ENCODE results near the gene DNAJA1.

The DNAJA1 gene

DNA sequence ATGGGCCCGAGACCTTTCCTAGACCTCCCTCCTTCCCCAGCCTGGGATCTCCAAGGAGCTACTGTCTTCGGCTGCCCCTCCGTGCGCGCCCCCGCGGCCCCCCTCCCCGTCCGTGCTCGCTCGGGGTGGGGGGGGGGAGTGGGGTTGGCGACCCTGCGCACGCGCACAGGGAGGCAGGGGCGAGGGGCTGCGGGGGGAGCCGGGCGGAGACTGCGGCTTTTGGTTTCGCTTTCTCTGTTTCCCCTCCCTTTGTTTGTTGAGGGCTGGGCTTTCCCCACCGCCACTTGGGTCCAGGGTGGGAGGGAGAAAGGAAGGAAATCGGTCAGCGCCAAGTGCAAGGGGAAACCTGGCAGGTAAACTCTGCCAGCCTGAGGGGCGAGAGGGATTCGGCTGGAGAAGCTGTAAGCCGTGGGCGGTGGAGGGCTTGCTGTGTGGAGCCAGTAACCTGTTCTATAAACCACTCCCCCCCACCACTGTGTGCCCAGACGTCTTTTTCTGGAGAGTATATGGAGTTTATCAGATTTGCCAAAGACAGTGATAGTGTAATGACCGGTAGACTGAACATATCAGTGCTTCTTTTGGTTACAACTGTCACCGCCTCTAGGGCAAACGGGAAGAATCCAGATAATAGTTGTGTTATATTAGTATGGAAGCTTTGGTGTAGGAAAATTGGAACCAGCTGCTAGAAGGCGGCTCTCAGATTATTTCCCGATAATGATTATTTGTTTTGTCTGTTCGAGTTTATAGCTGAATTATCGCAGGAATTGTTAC, 684 bp downstream of the DNAJA1 start:
- in situ Hi-C loops (cut with MboI; ENCODE audit: low sequenced_read_pairs), result no loop called here

GRCh38 chr9:33029231-33029786, 4.2 kb downstream of the DNAJA1 start:
- in situ Hi-C loops (cut with MboI; ENCODE audit: low sequenced_read_pairs), result no loop called here

- in situ Hi-C loops (cut with MboI; ENCODE audit: low sequenced_read_pairs), result no loop called here
These were observed 5.2 kb downstream of the DNAJA1 start for GRCh38 chr9:33030285-33030684.

DNA sequence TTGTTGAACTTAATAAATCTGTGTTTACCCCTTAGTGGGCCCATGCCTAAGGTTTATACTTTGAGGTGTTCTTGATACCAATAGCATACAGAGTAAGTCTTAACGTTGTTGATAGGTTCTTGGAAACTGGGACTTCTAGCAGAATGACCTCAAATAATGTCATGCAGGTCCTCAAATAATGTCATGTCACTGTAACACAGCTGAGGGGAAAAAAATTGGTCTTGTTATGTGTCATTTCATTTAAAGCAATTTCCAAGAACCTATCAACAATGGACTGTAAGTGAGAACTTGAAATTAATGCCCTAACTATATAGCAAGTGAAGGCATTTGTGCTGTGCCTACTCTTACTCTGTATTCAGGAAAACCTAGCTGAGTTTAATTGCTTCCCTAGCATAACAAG, 7.2 kb downstream of the DNAJA1 start:
- in situ Hi-C loops (cut with MboI; ENCODE audit: low sequenced_read_pairs), result no loop called here

- in situ Hi-C loops (cut with MboI; ENCODE audit: low sequenced_read_pairs), result no loop called here
These were observed 7.8 kb downstream of the DNAJA1 start for GRCh38 chr9:33032865-33033264.

GRCh38 chr9:33040792-33041431, 15.8 kb downstream of the DNAJA1 start:
- in situ Hi-C loops (cut with MboI; ENCODE audit: low sequenced_read_pairs), result no loop called here

DNA sequence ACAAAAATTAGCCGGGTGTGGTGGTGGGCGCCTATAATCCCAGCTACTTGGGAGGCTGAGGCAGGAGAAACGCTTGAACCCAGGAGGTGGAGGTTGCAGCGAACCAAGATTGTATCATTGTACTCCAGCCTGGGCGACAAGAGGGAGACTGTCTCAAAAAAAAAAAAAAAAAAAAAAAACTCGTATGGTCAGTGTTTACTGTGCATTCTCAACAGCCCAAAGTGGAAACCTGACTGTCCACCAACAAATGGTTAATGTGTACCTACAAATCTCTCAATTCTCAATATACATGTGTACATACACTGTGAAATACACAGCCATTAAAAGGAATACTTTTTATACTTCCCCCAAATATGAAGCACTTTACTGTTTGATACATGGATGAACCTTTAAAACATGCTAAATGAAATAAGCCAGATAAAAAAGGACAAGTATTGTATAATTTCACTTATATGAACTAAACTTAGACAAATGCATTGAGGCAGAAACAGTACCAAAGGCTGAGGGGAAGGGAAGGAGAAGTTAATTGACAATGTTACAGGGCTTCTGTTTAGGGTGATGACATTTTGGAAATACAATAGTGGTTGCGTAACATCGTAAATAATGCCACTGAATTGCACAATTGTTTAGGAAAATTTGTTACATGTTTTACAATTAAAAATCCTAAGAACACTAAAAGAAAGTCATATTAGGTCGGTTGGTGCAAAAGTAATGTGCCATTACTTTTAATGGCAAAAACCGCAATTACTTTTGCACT, 16.5 kb downstream of the DNAJA1 start:
- in situ Hi-C loops (cut with MboI; ENCODE audit: low sequenced_read_pairs), result no loop called here

DNA sequence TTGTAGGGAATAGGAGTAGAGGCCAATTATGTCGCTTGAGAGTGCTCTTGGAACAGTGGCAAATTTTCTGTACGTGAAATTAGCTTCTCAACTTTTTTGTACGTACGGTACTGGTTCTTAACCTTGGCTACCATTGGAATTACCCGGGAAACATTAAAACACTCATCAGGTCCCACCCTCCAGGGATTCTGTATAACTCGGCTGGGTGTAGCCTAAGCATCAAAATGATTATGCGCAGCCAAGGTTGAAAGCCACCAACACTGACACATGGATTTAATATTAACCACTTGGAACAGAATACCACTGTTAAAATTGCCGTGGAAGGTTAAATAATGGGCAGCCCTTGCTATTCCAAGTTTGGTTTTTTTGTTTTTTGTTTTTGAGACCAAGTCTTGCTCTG, 17.4 kb downstream of the DNAJA1 start:
- in situ Hi-C loops (cut with MboI; ENCODE audit: low sequenced_read_pairs), result no loop called here

- in situ Hi-C loops (cut with MboI; ENCODE audit: low sequenced_read_pairs), result no loop called here
These were observed 18.6 kb downstream of the DNAJA1 start for GRCh38 chr9:33043671-33044070.

- in situ Hi-C loops (cut with MboI; ENCODE audit: low sequenced_read_pairs), result no loop called here
These were observed 19.1 kb downstream of the DNAJA1 start for GRCh38 chr9:33044162-33044673.

GRCh38 chr9:33044677-33045282, 19.7 kb downstream of the DNAJA1 start:
- in situ Hi-C loops (cut with MboI; ENCODE audit: low sequenced_read_pairs), result no loop called here

DNA sequence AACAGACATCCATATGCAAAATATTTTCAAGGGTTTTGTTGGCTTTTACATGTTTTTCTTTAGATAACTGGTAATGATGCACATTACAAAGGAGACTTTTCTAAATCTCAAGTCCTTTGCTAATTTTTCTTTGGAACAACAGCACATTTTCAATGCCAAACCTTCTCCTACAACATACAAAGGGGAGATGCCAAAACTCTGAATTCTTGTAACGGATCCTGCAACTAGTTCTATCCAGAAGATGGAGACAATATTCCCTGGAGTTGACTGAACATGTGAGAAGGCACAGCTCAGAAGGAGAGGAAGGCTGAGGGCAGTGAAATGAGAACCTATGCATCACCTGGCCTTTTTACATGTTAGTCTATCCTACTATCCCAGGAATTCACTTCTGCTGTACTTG, 21.0 kb downstream of the DNAJA1 start:
- in situ Hi-C loops (cut with MboI; ENCODE audit: low sequenced_read_pairs), result no loop called here

- in situ Hi-C loops (cut with MboI; ENCODE audit: low sequenced_read_pairs), result no loop called here
These were observed 23.0 kb downstream of the DNAJA1 start for GRCh38 chr9:33048054-33048465.

- in situ Hi-C loops (cut with MboI; ENCODE audit: low sequenced_read_pairs), result no loop called here
These were observed 24.7 kb downstream of the DNAJA1 start for GRCh38 chr9:33049680-33050361.

DNA sequence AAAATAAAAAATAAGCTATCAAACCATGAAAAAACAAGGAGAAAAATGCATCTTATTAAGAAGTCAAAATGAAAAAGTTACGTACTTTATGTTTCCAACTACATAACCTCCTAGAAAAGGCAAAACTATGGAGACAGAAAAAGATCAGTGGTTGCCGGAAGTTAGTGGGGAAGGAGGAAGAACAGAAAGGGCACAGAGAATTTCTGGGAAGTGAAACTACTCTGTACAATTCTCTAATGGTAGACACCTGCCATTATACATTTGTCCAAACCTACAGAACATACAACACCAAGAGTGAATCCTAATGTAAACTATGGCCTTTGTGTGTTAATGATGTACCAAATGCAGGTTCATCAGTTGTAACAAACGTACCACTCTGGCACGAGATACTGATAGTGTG, 26.1 kb downstream of the DNAJA1 start:
- in situ Hi-C loops (cut with MboI; ENCODE audit: low sequenced_read_pairs), result no loop called here

DNA sequence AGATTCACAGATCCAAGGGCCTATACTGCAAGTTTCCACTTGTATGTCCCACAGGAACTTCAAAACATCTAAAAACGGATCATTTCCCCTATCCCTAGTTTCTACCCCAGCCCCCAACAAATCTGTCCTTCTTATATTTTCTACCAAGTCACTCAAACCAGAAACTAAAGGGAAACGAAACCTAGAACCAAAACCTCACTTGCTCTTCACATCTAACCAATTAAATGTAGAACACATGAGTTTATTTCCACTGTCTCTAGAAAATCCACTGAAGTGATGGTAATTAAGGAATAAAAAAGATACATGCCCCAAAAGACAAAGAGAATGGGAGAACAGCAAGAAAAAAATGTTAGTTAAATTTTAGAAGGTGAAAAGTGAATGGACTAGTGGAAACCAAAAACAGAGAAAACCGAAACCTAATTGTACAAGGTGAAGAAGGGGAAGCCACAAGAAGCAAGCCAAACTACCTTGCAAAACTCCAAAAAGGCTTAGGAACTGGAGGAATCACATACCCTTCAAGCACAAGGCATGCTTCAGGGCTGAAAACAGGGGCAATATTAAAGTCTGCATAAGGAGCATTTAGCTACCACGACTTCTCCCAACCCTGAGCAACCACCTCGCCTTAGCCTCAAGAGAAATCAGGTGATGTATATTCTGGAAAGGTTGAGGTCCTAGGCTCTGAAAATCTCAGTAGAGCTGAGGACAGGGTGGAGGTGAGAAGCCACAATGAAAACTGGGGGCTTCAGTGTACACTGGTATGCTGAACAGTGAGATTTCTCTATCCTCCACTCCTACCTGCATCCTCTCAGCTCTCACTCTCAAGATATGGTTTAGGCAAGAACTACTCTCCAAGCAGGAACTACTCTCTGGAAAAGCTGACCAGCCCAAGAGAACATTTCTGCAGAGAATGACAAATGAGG, 40.3 kb downstream of the DNAJA1 start:
- in situ Hi-C loops (cut with MboI; ENCODE audit: low sequenced_read_pairs), result no loop called here

DNA sequence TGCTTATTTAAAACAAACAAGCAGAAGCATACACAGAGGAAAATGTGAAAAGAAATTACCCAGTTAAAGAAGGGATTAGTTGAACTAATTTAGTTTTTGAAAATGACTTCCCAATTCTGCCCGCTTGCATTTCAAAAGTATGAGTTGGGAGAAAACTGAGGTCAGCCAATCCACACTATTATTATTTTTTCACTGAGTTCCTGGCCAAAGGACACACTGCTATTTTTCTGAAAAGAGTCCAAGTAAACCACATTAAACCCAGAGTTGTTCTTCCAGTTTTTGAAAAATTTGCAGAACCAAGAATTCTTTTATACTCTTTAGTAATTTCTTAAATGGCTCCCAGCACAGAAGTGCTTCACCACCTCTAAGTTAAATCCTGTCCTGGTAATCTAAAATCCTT, 43.9 kb downstream of the DNAJA1 start:
- in situ Hi-C loops (cut with MboI; ENCODE audit: low sequenced_read_pairs), result no loop called here

GRCh38 chr9:33076046-33077004, 51.3 kb downstream of the DNAJA1 start, which contains the start of gene SMU1:
Gene SMU1 (minus strand): TSS chr9:33076674. CDS start chr9:33076608, 66 bp downstream.
- in situ Hi-C loops (cut with MboI; ENCODE audit: low sequenced_read_pairs), result no loop called here

Data from HL-60/S4 treated with retinoic acid at 250 ng/mL for 4 days and 3 days (cell line).